ENCODE results near the gene ZSCAN18.

- TF ChIP-seq CTCF (conservative IDR thresholded peaks at IDR 0.05; ENCODE audit: low read length), result no peak
- TF ChIP-seq EZH2phosphoT487 (IDR thresholded peaks at IDR 0.05; ENCODE audit: borderline replicate concordance, low read depth, low read length), result no peak
These were observed 38.4 kb downstream of the ZSCAN18 start for GRCh38 chr19:58059671-58060078.

All from OCI-LY7 (cell line).